PC-3 (cell line): ENCODE results near the gene PTPRN2. TPM values are rescaled to one million over a fixed set of nuclear protein-coding genes. Genes with fewer than 3 reads are reported as not detected.
A peak's percentile ranks its signal among the peaks of the same experiment; 100 is the strongest.

ENCODE experiments used
- ATAC-seq: fragments of 200-7000 bp; cut with Tn5 transposase; 2 replicates; pipeline ENCODE4 v1.9.1; 2020; ENCODE audit warnings: mild to moderate bottlenecking, moderate library complexity
- BruUV-seq: library from RNA; stranded (reverse); fragments of 400-500 nt; replicated peaks from 2 replicates; lab custom pipeline; 2021; lab: Mats Ljungman, UMichigan
- CTCF ChIA-PET: fragments of 300-600 bp; sonication (Branson Sonifier 250); formaldehyde crosslinking; loops from one replicate; lab custom pipeline; 2022; ENCODE audit warnings: antibody characterized with exemption; lab: Charles Lee
- POLR2A ChIA-PET: fragments of 300-600 bp; sonication (Branson Sonifier 250); formaldehyde crosslinking; loops from one replicate; lab custom pipeline; 2022; ENCODE audit warnings: antibody characterized with exemption; ENCODE audit not compliant: unreplicated experiment; lab: Charles Lee
- DNase-seq: peaks from one replicate; pipeline ENCODE4 v3.0.0-alpha.2; 2015
- H2AFZ ChIP-seq: fragments of 300-600 bp; sonication (generic); 2 replicates; pipeline ENCODE4 v1.6.0; 2016; ENCODE audit warnings: antibody characterized with exemption, low read length
- H3F3A ChIP-seq: fragments of 300-600 bp; sonication (generic); one replicate; pipeline ENCODE4 v1.6.0; 2017; ENCODE audit warnings: antibody characterized with exemption, low read length, control low read depth, mild to moderate bottlenecking; ENCODE audit not compliant: unreplicated experiment
- H3K27ac ChIP-seq: fragments of 300-600 bp; sonication (generic); 2 replicates; pipeline ENCODE4 v1.5.1; 2016; ENCODE audit warnings: mild to moderate bottlenecking, low read length
- H3K27me3 ChIP-seq: fragments of 300-600 bp; sonication (generic); 2 replicates; pipeline ENCODE4 v1.6.1; 2016; ENCODE audit warnings: low read length, mixed read lengths
- H3K36me3 ChIP-seq: fragments of 300-600 bp; sonication (generic); 2 replicates; pipeline ENCODE4 v1.6.1; 2016; ENCODE audit warnings: low read depth, mixed run types, low read length, mixed read lengths
- H3K4me1 ChIP-seq: fragments of 300-600 bp; sonication (generic); 2 replicates; pipeline ENCODE4 v1.5.1; 2016; ENCODE audit warnings: low read length; ENCODE audit not compliant: insufficient read depth
- H3K4me2 ChIP-seq: fragments of 300-600 bp; sonication (generic); 2 replicates; pipeline ENCODE4 v1.6.0; 2016; ENCODE audit warnings: low read length
- H3K4me3 ChIP-seq: fragments of 300-600 bp; sonication (generic); 2 replicates; pipeline ENCODE4 v1.5.1; 2016; ENCODE audit warnings: mild to moderate bottlenecking, low read length, mixed read lengths
- H3K79me2 ChIP-seq: fragments of 300-600 bp; sonication (generic); 2 replicates; pipeline ENCODE4 v1.6.1; 2017; ENCODE audit warnings: low read length, mixed read lengths
- H3K9ac ChIP-seq: fragments of 300-600 bp; sonication (generic); 2 replicates; pipeline ENCODE4 v1.6.0; 2016; ENCODE audit warnings: mild to moderate bottlenecking, low read length
- H3K9me2 ChIP-seq: fragments of 300-600 bp; sonication (generic); replicated peaks from 2 replicates; pipeline ENCODE4 v1.6.1; 2016; ENCODE audit warnings: mixed run types, low read length, mixed read lengths
- H3K9me3 ChIP-seq: fragments of 300-600 bp; sonication (generic); 2 replicates; pipeline ENCODE4 v1.6.1; 2016; ENCODE audit warnings: low read length, mixed read lengths
- H4K20me1 ChIP-seq: fragments of 300-600 bp; sonication (generic); 2 replicates; pipeline ENCODE4 v1.6.1; 2016; ENCODE audit warnings: low read length, mixed read lengths
- EZH2 ChIP-seq: fragments of 300-600 bp; sonication (generic); IDR thresholded peaks from one replicate; pipeline ENCODE4 v1.6.1; 2017; ENCODE audit warnings: antibody characterized with exemption, mild to moderate bottlenecking, low read length; ENCODE audit not compliant: unreplicated experiment
- EZH2phosphoT487 ChIP-seq: fragments of 300-600 bp; sonication (generic); IDR thresholded peaks from 2 replicates; pipeline ENCODE4 v1.6.1; 2018; ENCODE audit warnings: mild to moderate bottlenecking, antibody characterized with exemption, low read length, borderline replicate concordance
- intact Hi-C: fragments of 100-400 bp; cut with micrococcal nuclease; formaldehyde crosslinking; loops from 2 replicates; pipeline ENCODE4 v1.9.0; 2023
- total RNA-seq: library from RNA; depleted of rRNA; stranded (reverse); fragments of >200 nt; gene quantifications from 2 replicates; pipeline ENCODE4 v1.2.3, GENCODE V29; 2014
- TF ChIP-seq, protein P1 (sequence below): fragments of 300-600 bp; sonication (generic); conservative IDR thresholded peaks from 2 replicates; pipeline ENCODE4 v1.5.1; 2017; ENCODE audit warnings: antibody characterized with exemption, low read depth, mild to moderate bottlenecking, low read length

PTPRN2 gene
- total RNA-seq, 1 experiment from 2014 or later = 3.2 TPM

DNA sequence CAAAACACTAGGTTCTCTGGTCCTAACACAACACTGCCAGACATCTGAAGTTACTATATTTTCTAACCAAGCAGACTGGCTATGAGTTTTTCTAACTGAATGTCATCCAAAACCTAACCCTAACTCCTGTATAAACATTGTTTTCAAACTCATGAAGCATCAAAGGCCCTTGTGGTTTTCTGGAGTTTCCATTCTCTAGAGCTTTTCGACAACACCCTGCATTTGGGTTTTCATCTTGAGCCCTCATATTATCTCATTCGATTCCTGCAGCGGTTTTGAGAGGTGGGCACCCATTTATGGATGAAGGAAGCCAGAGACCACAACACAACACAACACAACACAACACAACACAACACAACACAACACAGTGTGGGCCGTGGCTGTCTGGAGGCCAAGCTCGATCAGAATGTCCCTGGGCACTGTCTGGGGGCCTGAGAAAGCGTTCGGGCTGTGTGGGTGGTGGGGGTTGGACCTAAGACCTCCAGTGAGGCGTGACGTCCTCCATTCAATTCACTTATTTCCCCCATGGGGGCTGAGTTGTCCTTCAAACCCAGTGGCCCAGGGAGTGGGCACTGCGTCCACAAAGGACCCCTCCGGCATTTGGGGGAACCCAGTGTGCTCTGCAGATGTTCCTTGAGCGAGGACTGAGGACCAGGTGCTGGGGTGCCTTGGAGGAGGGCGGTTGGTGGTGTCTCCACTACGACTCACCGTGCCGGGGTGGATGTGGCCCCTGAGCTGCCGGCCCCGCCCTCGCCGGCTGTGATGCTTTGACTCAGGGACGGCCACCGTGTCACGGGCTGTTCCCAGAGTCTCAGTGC is 760.4 kb downstream of the PTPRN2 start:
- intact Hi-C loops = no loop called here
- TF ChIP-seq EZH2phosphoT487 = no peak
- TF ChIP-seq, protein P1, sequence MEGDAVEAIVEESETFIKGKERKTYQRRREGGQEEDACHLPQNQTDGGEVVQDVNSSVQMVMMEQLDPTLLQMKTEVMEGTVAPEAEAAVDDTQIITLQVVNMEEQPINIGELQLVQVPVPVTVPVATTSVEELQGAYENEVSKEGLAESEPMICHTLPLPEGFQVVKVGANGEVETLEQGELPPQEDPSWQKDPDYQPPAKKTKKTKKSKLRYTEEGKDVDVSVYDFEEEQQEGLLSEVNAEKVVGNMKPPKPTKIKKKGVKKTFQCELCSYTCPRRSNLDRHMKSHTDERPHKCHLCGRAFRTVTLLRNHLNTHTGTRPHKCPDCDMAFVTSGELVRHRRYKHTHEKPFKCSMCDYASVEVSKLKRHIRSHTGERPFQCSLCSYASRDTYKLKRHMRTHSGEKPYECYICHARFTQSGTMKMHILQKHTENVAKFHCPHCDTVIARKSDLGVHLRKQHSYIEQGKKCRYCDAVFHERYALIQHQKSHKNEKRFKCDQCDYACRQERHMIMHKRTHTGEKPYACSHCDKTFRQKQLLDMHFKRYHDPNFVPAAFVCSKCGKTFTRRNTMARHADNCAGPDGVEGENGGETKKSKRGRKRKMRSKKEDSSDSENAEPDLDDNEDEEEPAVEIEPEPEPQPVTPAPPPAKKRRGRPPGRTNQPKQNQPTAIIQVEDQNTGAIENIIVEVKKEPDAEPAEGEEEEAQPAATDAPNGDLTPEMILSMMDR = no peak
- no peak for TF ChIP-seq EZH2
- Histone ChIP-seq H4K20me1 (no peaks in the 10 kb centered on the region), H3K9me2 (no peaks in the 10 kb centered on the region), H3K27me3 (peaks cover 15% of the 10 kb centered on the region), H2AFZ (no peak overlapping the region), H3K9me3 (no peaks in the 10 kb centered on the region), H3K9ac (no peak overlapping the region), H3K4me2 (no peak overlapping the region), H3K27ac (no peak overlapping the region), H3K4me3 (no peak overlapping the region), H3K4me1 (no peaks in the 10 kb centered on the region), H3F3A (no peaks in the 10 kb centered on the region), H3K36me3 (no peaks in the 10 kb centered on the region), H3K79me2 (no peaks in the 10 kb centered on the region)
- POLR2A ChIA-PET = no interaction called here
- no peak for DNase-seq
- ATAC-seq = no peak
- CTCF ChIA-PET = no interaction called here
- no TSS peak for BruUV-seq

GRCh38 chr7:157826566-157826965 is 761.1 kb downstream of the PTPRN2 start:
- ChIA-PET POLR2A (no interaction called here), CTCF (no interaction called here)
- ATAC-seq (no peak), DNase-seq (no peak)
- H3K36me3 ChIP-seq = no peaks in the 10 kb centered on the region
- H3K9me2 ChIP-seq = no peaks in the 10 kb centered on the region
- H3K4me2 ChIP-seq = no peak overlapping the region
- H3K9me3 ChIP-seq = no peaks in the 10 kb centered on the region
- peaks cover 8% of the 10 kb centered on the region for H3K27me3 ChIP-seq
- TF ChIP-seq EZH2phosphoT487 = no peak
- no peak for TF ChIP-seq EZH2
- TF ChIP-seq, protein P1 = no peak
- H3K9ac ChIP-seq = no peak overlapping the region
- H3K79me2 ChIP-seq = no peaks in the 10 kb centered on the region
- H3K4me3 ChIP-seq = no peak overlapping the region
- BruUV-seq = no TSS peak
- H2AFZ ChIP-seq = no peak overlapping the region
- H3K27ac ChIP-seq = no peak overlapping the region
- H3K4me1 ChIP-seq = no peaks in the 10 kb centered on the region
- intact Hi-C loops = no loop called here
- H4K20me1 ChIP-seq = no peaks in the 10 kb centered on the region
- no peaks in the 10 kb centered on the region for H3F3A ChIP-seq

DNA sequence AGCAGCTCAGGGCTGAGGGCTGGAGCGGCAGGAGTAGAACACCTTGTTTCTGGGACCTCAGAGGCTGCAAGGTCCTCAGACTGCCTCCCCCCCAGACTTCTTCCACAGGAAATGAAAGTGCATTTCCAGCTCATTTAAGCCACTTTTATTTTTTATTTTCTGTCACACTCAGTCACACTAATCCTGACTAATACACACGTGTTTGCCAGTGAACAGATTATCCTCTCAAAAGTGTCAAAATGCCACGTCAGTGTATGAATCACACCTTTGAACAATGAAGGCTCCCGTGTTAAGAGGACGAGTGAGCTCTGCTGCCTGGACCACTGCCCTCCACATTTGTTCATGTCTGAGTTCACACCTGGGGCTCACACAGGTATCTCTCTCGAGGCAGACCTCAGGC is 762.3 kb downstream of the PTPRN2 start:
- H3K4me3 ChIP-seq = no peak overlapping the region
- intact Hi-C loops = no loop called here
- TF ChIP-seq, protein P1 = no peak
- TF ChIP-seq EZH2 (no peak), EZH2phosphoT487 (no peak)
- CTCF ChIA-PET = no interaction called here
- H3F3A ChIP-seq = no peaks in the 10 kb centered on the region
- no peaks in the 10 kb centered on the region for H3K4me1 ChIP-seq
- H4K20me1 ChIP-seq = no peaks in the 10 kb centered on the region
- ATAC-seq (peak; percentile 48), DNase-seq (peak; percentile 37)
- H2AFZ ChIP-seq = no peak overlapping the region
- no peaks in the 10 kb centered on the region for H3K9me3 ChIP-seq
- POLR2A ChIA-PET = interaction anchor here (0.6 kb wide), 1 partner anchor 18 kb away, joined by 3 read pairs; no protein-coding TSS in a partner anchor
- H3K27me3 ChIP-seq = no peaks in the 10 kb centered on the region
- no TSS peak for BruUV-seq
- no peak overlapping the region for H3K4me2 ChIP-seq
- H3K9me2 ChIP-seq = no peaks in the 10 kb centered on the region
- H3K36me3 ChIP-seq = no peaks in the 10 kb centered on the region
- no peak overlapping the region for H3K9ac ChIP-seq
- H3K79me2 ChIP-seq = no peaks in the 10 kb centered on the region
- H3K27ac ChIP-seq = no peak overlapping the region
